H1 (cell line): ENCODE results near the gene RNU6-1. TPM values are rescaled to one million over a fixed set of nuclear protein-coding genes. Genes with fewer than 3 reads are reported as not detected.

ENCODE experiments used
- polyA plus RNA-seq, 7 experiments: library from polyadenylated mRNA; depleted of rRNA in 3 of 7; stranded (reverse) in 5 of 7; unstranded in 2 of 7; fragments of >200 nt in 5 of 7; fragments of 200-250 nt in 2 of 7; gene quantifications; 1 replicate in 5 of 7; 2 replicates in 1 of 7; 4 replicates in 1 of 7; pipeline versions ENCODE4 v1.2.1 to v1.2.3, GENCODE V29; 2011 to 2013; ENCODE audit warnings: missing spikeins in 2 of 7, mixed read lengths in 2 of 7
- small RNA-seq: library from polyadenylated mRNA; stranded (forward); fragments of <200 nt; extraction: miRNeasy Mini kit (QIAGEN cat#:217004); gene quantifications from one replicate; pipeline ENCODE3, GENCODE V24; 2013; ENCODE audit not compliant: insufficient read depth
- total RNA-seq: library from RNA; stranded (reverse); fragmentation: NEBNext Ultra II Directional; extraction: Animal tissue kit (Norgen Biotek cat#: 25700); gene quantifications from 2 replicates; pipeline ENCODE4 v1.2.1, GENCODE V29; 2021

The RNU6-1 gene
- total and polyA plus RNA-seq, 2 of the 8 experiments (the other 6 are each of a cell fraction or from before 2014, with no cell fraction given), result not detected

Small RNAs within 50 kb of the gene (small RNA-seq; reads per million reads assigned to genes)
- gene RNU6-1, result not detected

Other genes with a start within 250 kb of the RNU6-1 start
- gene SKOR1, start 14.5 kb downstream of the RNU6-1 start, total RNA-seq, result 0.11 TPM in 2 replicates
- gene SKOR1, start 14.5 kb downstream of the RNU6-1 start, polyA plus RNA-seq (2011; rRNA removed), result 0.03 and 0.08 TPM in 2 replicates
- 30.8 and 33.5 TPM in 2 replicates for gene PIAS1, start 214.3 kb upstream of the RNU6-1 start, total RNA-seq
- gene PIAS1, start 214.3 kb upstream of the RNU6-1 start, polyA plus RNA-seq (2011; rRNA removed), result 29.1 and 34.5 TPM in 2 replicates